ENCODE data around the gene GLT1D1. TPM values are rescaled to one million over a fixed set of nuclear protein-coding genes. Genes with fewer than 3 reads are reported as not detected.

GLT1D1 gene
- total RNA-seq, 6 experiments from 2014 or later = not detected

DNA sequence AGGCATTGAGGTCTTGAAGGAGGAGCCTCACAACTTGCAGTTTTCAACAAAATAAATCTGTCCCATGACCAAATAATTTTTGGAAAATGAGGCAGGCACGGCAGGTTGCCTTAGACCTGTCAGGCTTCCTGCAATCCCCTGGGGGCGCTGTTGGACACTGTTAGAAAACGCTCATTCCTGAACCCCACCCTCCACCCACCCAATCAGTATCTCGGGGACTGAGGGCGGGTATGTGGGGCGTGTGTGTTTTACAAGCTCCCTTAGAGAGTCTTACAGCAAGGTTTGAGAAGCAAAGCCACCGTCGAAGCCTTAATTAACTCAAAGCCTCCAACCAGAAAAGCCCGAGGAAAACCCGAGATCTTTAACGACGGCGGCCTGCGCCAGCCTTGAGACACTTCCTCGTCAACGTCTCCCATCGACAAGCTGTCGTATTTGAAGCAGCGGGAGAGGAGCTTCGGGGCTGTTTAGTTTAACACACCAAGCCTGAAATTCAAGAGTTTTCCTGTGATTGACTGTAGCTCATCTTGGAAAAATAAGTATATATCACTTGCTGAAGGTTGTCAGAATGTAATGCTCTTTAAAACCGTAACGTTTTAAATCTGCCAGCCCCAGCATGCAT is 123.0 kb downstream of the GLT1D1 start:
- Mint-ChIP-seq H3K36me3 (ENCODE audit: low read depth) (no peaks in the 10 kb centered on the region), H3K9me3 (peaks cover 69% of the 10 kb centered on the region), H3K27me3 (ENCODE audit: insufficient read depth) (peaks cover 2% of the 10 kb centered on the region), H3K4me3 (no peak overlapping the region), H3K27ac (no peak overlapping the region), H3K4me1 (ENCODE audit: low read depth) (no peaks in the 10 kb centered on the region)
- no peak for DNase-seq
- TF ChIP-seq, protein P1, sequence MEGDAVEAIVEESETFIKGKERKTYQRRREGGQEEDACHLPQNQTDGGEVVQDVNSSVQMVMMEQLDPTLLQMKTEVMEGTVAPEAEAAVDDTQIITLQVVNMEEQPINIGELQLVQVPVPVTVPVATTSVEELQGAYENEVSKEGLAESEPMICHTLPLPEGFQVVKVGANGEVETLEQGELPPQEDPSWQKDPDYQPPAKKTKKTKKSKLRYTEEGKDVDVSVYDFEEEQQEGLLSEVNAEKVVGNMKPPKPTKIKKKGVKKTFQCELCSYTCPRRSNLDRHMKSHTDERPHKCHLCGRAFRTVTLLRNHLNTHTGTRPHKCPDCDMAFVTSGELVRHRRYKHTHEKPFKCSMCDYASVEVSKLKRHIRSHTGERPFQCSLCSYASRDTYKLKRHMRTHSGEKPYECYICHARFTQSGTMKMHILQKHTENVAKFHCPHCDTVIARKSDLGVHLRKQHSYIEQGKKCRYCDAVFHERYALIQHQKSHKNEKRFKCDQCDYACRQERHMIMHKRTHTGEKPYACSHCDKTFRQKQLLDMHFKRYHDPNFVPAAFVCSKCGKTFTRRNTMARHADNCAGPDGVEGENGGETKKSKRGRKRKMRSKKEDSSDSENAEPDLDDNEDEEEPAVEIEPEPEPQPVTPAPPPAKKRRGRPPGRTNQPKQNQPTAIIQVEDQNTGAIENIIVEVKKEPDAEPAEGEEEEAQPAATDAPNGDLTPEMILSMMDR (IDR thresholded peaks at IDR 0.05) = no peak

DNA sequence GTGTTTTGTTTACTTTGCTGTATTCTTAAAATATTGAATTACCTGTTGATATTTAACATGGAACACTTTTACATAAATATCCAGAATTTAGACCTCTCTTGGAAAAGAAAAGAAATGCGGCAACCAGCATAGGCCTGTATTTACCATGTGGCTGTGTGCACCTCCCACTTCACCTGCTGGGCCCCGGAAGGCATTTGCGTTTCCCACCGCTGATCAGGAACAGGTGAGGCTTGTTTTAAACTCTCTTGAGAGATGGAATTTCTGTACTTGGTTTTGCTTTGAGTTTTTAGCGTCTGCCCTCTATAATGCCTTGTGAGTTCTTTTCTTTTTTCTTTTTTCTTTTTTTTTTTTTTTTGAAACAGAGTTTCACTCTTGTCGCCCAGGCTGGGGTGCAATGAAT is 124.2 kb downstream of the GLT1D1 start:
- TF ChIP-seq, protein P1 (IDR thresholded peaks at IDR 0.05) = no peak
- H3K27ac Mint-ChIP-seq = no peak overlapping the region
- H3K27me3 Mint-ChIP-seq (ENCODE audit: insufficient read depth) = peaks cover 2% of the 10 kb centered on the region
- H3K4me3 Mint-ChIP-seq = no peak overlapping the region
- H3K4me1 Mint-ChIP-seq (ENCODE audit: low read depth) = no peaks in the 10 kb centered on the region
- H3K9me3 Mint-ChIP-seq = peaks cover 72% of the 10 kb centered on the region
- DNase-seq = no peak
- H3K36me3 Mint-ChIP-seq (ENCODE audit: low read depth) = no peaks in the 10 kb centered on the region; the same call in 1 of the 2 replicates

GRCh38 chr12:128978067-128978466 is 124.8 kb downstream of the GLT1D1 start:
- peaks cover 72% of the 10 kb centered on the region for H3K9me3 Mint-ChIP-seq
- TF ChIP-seq, protein P1 (IDR thresholded peaks at IDR 0.05) = no peak
- no peak overlapping the region for H3K27ac Mint-ChIP-seq
- no peaks in the 10 kb centered on the region; the same call in 1 of the 2 replicates for H3K36me3 Mint-ChIP-seq (ENCODE audit: low read depth)
- DNase-seq = no peak
- H3K4me3 Mint-ChIP-seq = no peak overlapping the region
- no peaks in the 10 kb centered on the region for H3K4me1 Mint-ChIP-seq (ENCODE audit: low read depth)
- H3K27me3 Mint-ChIP-seq (ENCODE audit: insufficient read depth) = peaks cover 2% of the 10 kb centered on the region

- H3K36me3 Mint-ChIP-seq (ENCODE audit: low read depth) = no peaks in the 10 kb centered on the region; the same call in 1 of the 2 replicates
- H3K27ac Mint-ChIP-seq = no peak overlapping the region
- no peak overlapping the region for H3K4me3 Mint-ChIP-seq
- no peaks in the 10 kb centered on the region for H3K4me1 Mint-ChIP-seq (ENCODE audit: low read depth)
- no peaks in the 10 kb centered on the region; the same call in 1 of the 2 replicates for H3K27me3 Mint-ChIP-seq (ENCODE audit: insufficient read depth)
- TF ChIP-seq, protein P1 (IDR thresholded peaks at IDR 0.05) = no peak
- peaks cover 54% of the 10 kb centered on the region for H3K9me3 Mint-ChIP-seq
- DNase-seq = no peak
Observed at GRCh38 chr12:128980623-128981022, 127.3 kb downstream of the GLT1D1 start.

DNA sequence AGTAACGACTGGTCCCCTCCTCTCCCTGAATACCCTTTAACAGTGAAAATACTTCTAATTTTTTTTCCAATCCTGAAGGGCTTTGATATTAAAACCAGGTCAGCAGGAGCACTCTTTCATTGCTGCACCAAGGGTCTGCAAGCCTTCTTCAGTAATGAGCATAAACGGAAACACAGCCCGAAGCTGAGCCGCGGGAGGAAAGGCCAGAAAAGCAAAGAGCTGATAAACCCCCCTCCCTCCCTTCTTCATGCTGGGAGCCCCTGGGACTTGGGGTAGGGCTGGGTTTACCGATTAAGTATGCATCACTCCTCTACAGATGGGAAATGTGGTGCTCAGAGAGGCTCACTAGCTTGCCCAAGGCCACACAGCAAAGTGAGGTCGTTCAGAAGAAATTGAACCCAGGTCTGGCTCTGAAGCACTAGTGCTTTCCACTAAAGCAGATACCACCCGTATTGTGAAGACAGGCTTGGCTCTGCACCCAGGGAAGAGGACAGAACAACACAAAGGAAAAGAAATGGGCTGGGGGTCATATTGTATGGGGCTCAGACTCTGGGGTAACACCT is 128.8 kb downstream of the GLT1D1 start:
- no peaks in the 10 kb centered on the region; the same call in 1 of the 2 replicates for H3K36me3 Mint-ChIP-seq (ENCODE audit: low read depth)
- no peak overlapping the region for H3K4me3 Mint-ChIP-seq
- H3K27me3 Mint-ChIP-seq (ENCODE audit: insufficient read depth) = no peaks in the 10 kb centered on the region; the same call in 1 of the 2 replicates
- TF ChIP-seq, protein P1 (IDR thresholded peaks at IDR 0.05) = no peak
- no peaks in the 10 kb centered on the region for H3K4me1 Mint-ChIP-seq (ENCODE audit: low read depth)
- H3K9me3 Mint-ChIP-seq = peaks cover 56% of the 10 kb centered on the region
- no peak overlapping the region for H3K27ac Mint-ChIP-seq
- no peak for DNase-seq

All from HFFc6 (cell line).